K562 (cell line): ENCODE measurements around the gene GLB1L2. TPM values are rescaled to one million over a fixed set of nuclear protein-coding genes. Genes with fewer than 3 reads are reported as not detected.

Experiments used
- ATAC-seq: fragments of 200-7000 bp; cut with Tn5 transposase; 3 replicates; pipeline ENCODE4 v1.9.1; 2020; ENCODE audit warnings: moderate library complexity
- BruUV-seq: library from RNA; stranded (reverse); fragments of 400-500 nt; replicated peaks from 2 replicates; lab custom pipeline; 2021; lab: Mats Ljungman, UMichigan
- CTCF ChIA-PET: fragments of 300-600 bp; formaldehyde crosslinking; extraction: SDS; loops from one replicate; lab custom pipeline; 2021; ENCODE audit warnings: low intra/inter-chr PET ratio; lab: Yijun Ruan, JAX
- POLR2A ChIA-PET: fragments of 300-600, 350-650 bp; sonication (Branson Sonifier 250); formaldehyde crosslinking; extraction: SDS; loops from one replicate; lab custom pipeline; 2021; ENCODE audit warnings: antibody characterized with exemption, inconsistent platforms; lab: Yijun Ruan, JAX
- DNase-seq, 4 experiments: peaks; one replicate each; pipeline versions ENCODE4 v3.0.0 to v3.0.0-alpha.2; 2011 to 2018; ENCODE audit warnings: low spot score in 3 of 4, mixed read lengths in 3 of 4; ENCODE audit errors: extremely low read depth in 1 of 4
- FAIRE-seq: peaks from 2 replicates; lab custom pipeline; 2011; peaks lifted over from hg19 to GRCh38; lab: Jason Lieb, UNC
- H2AFZ ChIP-seq: 2 replicates; pipeline ENCODE4 v1.6.0; 2011; ENCODE audit warnings: low read depth, low read length, control low read depth, inconsistent platforms
- H3K27ac ChIP-seq: fragments of 200-600 bp; 3 replicates; pipeline ENCODE4 v1.8.0; 2011; ENCODE audit warnings: low read depth, mild to moderate bottlenecking, control low read depth, inconsistent platforms, low read length, moderate library complexity, mixed read lengths; ENCODE audit errors: extremely low read depth
- H3K27me3 ChIP-seq, 2 experiments: fragments of 300-600 bp in 1 of 2; 2 replicates in 1 of 2; 3 replicates in 1 of 2; pipeline versions ENCODE4 v1.6.0 to v1.8.0; 2011; ENCODE audit warnings: inconsistent platforms in 2 of 2, low read length in 2 of 2, mild to moderate bottlenecking in 1 of 2, mixed read lengths in 1 of 2, moderate library complexity in 1 of 2; ENCODE audit not compliant: control insufficient read depth in 2 of 2, insufficient read depth in 2 of 2
- H3K36me3 ChIP-seq: fragments of 300-600 bp; 3 replicates; pipeline ENCODE4 v1.8.0; 2011; ENCODE audit warnings: mild to moderate bottlenecking, low read length, inconsistent platforms; ENCODE audit not compliant: control insufficient read depth, insufficient read depth
- H3K4me1 ChIP-seq, 2 experiments: fragments of 200-600 bp in 1 of 2; replicated peaks in 1 of 2; 2 replicates in 1 of 2; 3 replicates in 1 of 2; pipeline versions ENCODE4 v1.5.1 to v1.8.0; 2011; ENCODE audit warnings: inconsistent platforms in 2 of 2, low read length in 2 of 2, mild to moderate bottlenecking in 1 of 2, mixed read lengths in 1 of 2, moderate library complexity in 1 of 2; ENCODE audit not compliant: control insufficient read depth in 2 of 2, insufficient read depth in 2 of 2
- H3K4me2 ChIP-seq: 2 replicates; pipeline ENCODE4 v1.6.1; 2011; ENCODE audit warnings: low read length, control low read depth, inconsistent platforms, mixed read lengths; ENCODE audit not compliant: insufficient read depth
- H3K4me3 ChIP-seq: fragments of 200-600 bp; sonication (generic), shearing (Covaris generic); 2 replicates; pipeline ENCODE4 v1.5.1; 2016; ENCODE audit warnings: control low read depth, inconsistent platforms
- H3K79me2 ChIP-seq: fragments of 200-600 bp; 3 replicates; pipeline ENCODE4 v1.8.0; 2011; ENCODE audit warnings: low read length, inconsistent platforms; ENCODE audit not compliant: control insufficient read depth, insufficient read depth
- H3K9ac ChIP-seq, 2 experiments: 2 replicates each; pipeline versions ENCODE4 v1.6.0 to v1.6.1; 2011; ENCODE audit warnings: low read depth in 2 of 2, low read length in 2 of 2, control low read depth in 1 of 2, inconsistent platforms in 1 of 2, mild to moderate bottlenecking in 1 of 2, mixed read lengths in 1 of 2; ENCODE audit not compliant: insufficient read depth in 1 of 2
- H3K9me1 ChIP-seq: one replicate; pipeline ENCODE4 v1.6.0; 2011; ENCODE audit warnings: inconsistent platforms, mild to moderate bottlenecking, low read length, moderate library complexity; ENCODE audit not compliant: control insufficient read depth, insufficient read depth
- H3K9me3 ChIP-seq: replicated peaks from 2 replicates; pipeline ENCODE4 v1.5.1; 2011; ENCODE audit warnings: low read depth, low read length, inconsistent platforms; ENCODE audit not compliant: control insufficient read depth, insufficient read depth
- H4K20me1 ChIP-seq: replicated peaks from 2 replicates; pipeline ENCODE4 v1.6.1; 2011; ENCODE audit warnings: low read length, inconsistent platforms, mixed read lengths; ENCODE audit not compliant: control insufficient read depth, insufficient read depth
- CBX3 ChIP-seq, 2 experiments: IDR thresholded peaks; 1 replicate in 1 of 2; 2 replicates in 1 of 2; pipeline ENCODE4 v1.6.1; 2012; ENCODE audit warnings: inconsistent platforms in 2 of 2, low read length in 2 of 2, borderline replicate concordance in 1 of 2, control low read depth in 1 of 2
- JUNB ChIP-seq: fragments of 450-650 bp; formaldehyde crosslinking; conservative IDR thresholded peaks from 2 replicates; pipeline ENCODE4 v1.4.0; 2020; ENCODE audit warnings: mild to moderate bottlenecking
- MEIS2 ChIP-seq: fragments of 450-650 bp; IDR thresholded peaks from 2 replicates; pipeline ENCODE4 v1.6.1; 2014; ENCODE audit warnings: mild to moderate bottlenecking; ENCODE audit not compliant: partially characterized antibody
- NFYB ChIP-seq: IDR thresholded peaks from 2 replicates; pipeline ENCODE4 v1.6.1; 2011; ENCODE audit warnings: mild to moderate bottlenecking, moderate library complexity; ENCODE audit not compliant: insufficient read length; ENCODE audit errors: extremely low read depth
- PML ChIP-seq: IDR thresholded peaks from 2 replicates; pipeline ENCODE4 v1.6.1; 2012; ENCODE audit warnings: low read length, inconsistent platforms
- RBM14 ChIP-seq: fragments of 200-400 bp; formaldehyde crosslinking; IDR thresholded peaks from 2 replicates; pipeline ENCODE4 v1.6.1; 2018; ENCODE audit warnings: low read depth, mild to moderate bottlenecking, low read length, moderate library complexity, borderline replicate concordance; ENCODE audit not compliant: insufficient read depth
- ZC3H4 ChIP-seq: sonication (generic); formaldehyde crosslinking; IDR thresholded peaks from 2 replicates; pipeline ENCODE4 v1.9.0; 2021; ENCODE audit warnings: missing genetic modification reagents, borderline replicate concordance
- ZMIZ1 ChIP-seq, 2 experiments: fragments of 150-350 bp in 1 of 2; IDR thresholded peaks; 2 replicates each; pipeline ENCODE4 v1.6.1; 2012 to 2016; ENCODE audit warnings: low read depth in 2 of 2, low read length in 2 of 2, mild to moderate bottlenecking in 1 of 2, moderate library complexity in 1 of 2
- ZNF23 ChIP-seq: fragments of 250-450 bp; sonication (Bioruptor Pico); IDR thresholded peaks from 2 replicates; pipeline ENCODE4 v1.4.0; 2020; ENCODE audit warnings: mild to moderate bottlenecking
- WGBS: fragments of 100-300 bp; shearing (Covaris generic); methylation state at CpG from one replicate; pipeline ENCODE4 v1.1.6; 2016; ENCODE audit warnings: low coverage, mixed read lengths; ENCODE audit not compliant: insufficient coverage; ENCODE audit errors: missing lambda C conversion rate; 5-methylcytosine and 5-hydroxymethylcytosine counted together
- in situ Hi-C: fragments of 300-500 bp; cut with MboI; formaldehyde crosslinking; loops from 4 replicates; pipeline ENCODE4 v1.15.0; 2018; ENCODE audit warnings: inconsistent platforms, mixed read lengths
- intact Hi-C: fragments of 100-400 bp; cut with micrococcal nuclease; formaldehyde crosslinking; loops from 2 replicates; pipeline ENCODE4 v1.14.2; 2022
- polyA plus RNA-seq, 8 experiments: library from polyadenylated mRNA; depleted of rRNA in 4 of 8; stranded (reverse) in 5 of 8; unstranded in 3 of 8; fragments of >200 nt; fragmentation: Nextera tagmentation in 2 of 8; fragmentation: Illumina TruSeq in 1 of 8; extraction: Ambion mirVana in 2 of 8; extraction: Trizol in 1 of 8; gene quantifications; 2 replicates each; pipeline versions ENCODE4 v1.2.1 to v1.2.3, GENCODE V29; 2011 to 2014; ENCODE audit warnings: inconsistent platforms in 1 of 8, missing spikeins in 1 of 8
- total RNA-seq, 7 experiments: library from RNA; depleted of rRNA in 6 of 7; stranded (reverse); fragments of >200 nt in 6 of 7; fragmentation: Illumina TruSeq in 2 of 7; extraction: Trizol in 2 of 7; gene quantifications; 2 replicates each; pipeline versions ENCODE4 v1.2.1 to v1.2.3, GENCODE V29; 2011 to 2021; ENCODE audit warnings: low replicate concordance in 1 of 7
- TF ChIP-seq, protein P1 (sequence below): sonication (generic); formaldehyde crosslinking; IDR thresholded peaks from 2 replicates; pipeline ENCODE4 v1.8.0; 2022; ENCODE audit warnings: mild to moderate bottlenecking, missing genetic modification reagents, borderline replicate concordance
- TF ChIP-seq, protein P2 (sequence below): sonication (generic); formaldehyde crosslinking; IDR thresholded peaks from 2 replicates; pipeline ENCODE4 v1.8.1; 2022; ENCODE audit warnings: missing genetic modification reagents

GLB1L2 gene
- total and polyA plus RNA-seq, 9 of the 15 experiments (the other 6 are each of a cell fraction or from before 2014, with no cell fraction given) = 0.84 to 21.4 (median 13.8) TPM

GRCh38 chr11:134366254-134366653, 34.5 kb downstream of the GLB1L2 start:
- no peak for TF ChIP-seq RBM14
- no peak for TF ChIP-seq NFYB
- TF ChIP-seq CBX3 (IDR thresholded peaks at IDR 0.05; ENCODE audit: borderline replicate concordance in 1 of 2, low read length in 2 of 2) = no peak
- no peak for TF ChIP-seq ZC3H4 (CRISPR knock-in tag)
- TF ChIP-seq, protein P1, sequence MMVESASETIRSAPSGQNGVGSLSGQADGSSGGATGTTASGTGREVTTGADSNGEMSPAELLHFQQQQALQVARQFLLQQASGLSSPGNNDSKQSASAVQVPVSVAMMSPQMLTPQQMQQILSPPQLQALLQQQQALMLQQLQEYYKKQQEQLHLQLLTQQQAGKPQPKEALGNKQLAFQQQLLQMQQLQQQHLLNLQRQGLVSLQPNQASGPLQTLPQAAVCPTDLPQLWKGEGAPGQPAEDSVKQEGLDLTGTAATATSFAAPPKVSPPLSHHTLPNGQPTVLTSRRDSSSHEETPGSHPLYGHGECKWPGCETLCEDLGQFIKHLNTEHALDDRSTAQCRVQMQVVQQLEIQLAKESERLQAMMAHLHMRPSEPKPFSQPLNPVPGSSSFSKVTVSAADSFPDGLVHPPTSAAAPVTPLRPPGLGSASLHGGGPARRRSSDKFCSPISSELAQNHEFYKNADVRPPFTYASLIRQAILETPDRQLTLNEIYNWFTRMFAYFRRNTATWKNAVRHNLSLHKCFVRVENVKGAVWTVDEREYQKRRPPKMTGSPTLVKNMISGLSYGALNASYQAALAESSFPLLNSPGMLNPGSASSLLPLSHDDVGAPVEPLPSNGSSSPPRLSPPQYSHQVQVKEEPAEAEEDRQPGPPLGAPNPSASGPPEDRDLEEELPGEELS = no peak
- TF ChIP-seq MEIS2 = no peak
- no peak for TF ChIP-seq ZMIZ1 (IDR thresholded peaks at IDR 0.05; ENCODE audit: low read depth in 2 of 2, low read length in 2 of 2)
- TF ChIP-seq JUNB (CRISPR knock-in tag) = no peak
- TF ChIP-seq PML = no peak
- TF ChIP-seq, protein P2, sequence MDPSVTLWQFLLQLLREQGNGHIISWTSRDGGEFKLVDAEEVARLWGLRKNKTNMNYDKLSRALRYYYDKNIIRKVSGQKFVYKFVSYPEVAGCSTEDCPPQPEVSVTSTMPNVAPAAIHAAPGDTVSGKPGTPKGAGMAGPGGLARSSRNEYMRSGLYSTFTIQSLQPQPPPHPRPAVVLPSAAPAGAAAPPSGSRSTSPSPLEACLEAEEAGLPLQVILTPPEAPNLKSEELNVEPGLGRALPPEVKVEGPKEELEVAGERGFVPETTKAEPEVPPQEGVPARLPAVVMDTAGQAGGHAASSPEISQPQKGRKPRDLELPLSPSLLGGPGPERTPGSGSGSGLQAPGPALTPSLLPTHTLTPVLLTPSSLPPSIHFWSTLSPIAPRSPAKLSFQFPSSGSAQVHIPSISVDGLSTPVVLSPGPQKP (CRISPR knock-in tag) = no peak
- TF ChIP-seq ZNF23 (CRISPR knock-in tag) = no peak
- TF ChIP-seq, all 486 proteins: peak for 0
- ChIA-PET POLR2A (no interaction called here), CTCF (no interaction called here)
- FAIRE-seq (no peak), ATAC-seq (no peak), DNase-seq (no peak)
- Histone ChIP-seq H3K9me1 (peaks cover 4% of the 10 kb centered on the region), H3K4me2 (no peak overlapping the region), H3K27ac (no peak overlapping the region), H2AFZ (no peak overlapping the region), H3K27me3 (no peaks in the 10 kb centered on the region), H4K20me1 (no peaks in the 10 kb centered on the region), H3K36me3 (no peaks in the 10 kb centered on the region; the same call in 2 of the 3 replicates), H3K79me2 (no peaks in the 10 kb centered on the region), H3K9ac (no peak overlapping the region), H3K9me3 (no peaks in the 10 kb centered on the region), H3K4me3 (no peak overlapping the region), H3K4me1 (peaks cover 0 to 3% of the 10 kb centered on the region in 2 experiments; a peak in 2 of 5 replicates)
- WGBS = 23% methylated on average over 7 of the region's 7 CpGs
- intact Hi-C loops = no loop called here
- BruUV-seq = no TSS peak
- in situ Hi-C loops = no loop called here
